Lower leg skin (tissue), 4 donors: ENCODE measurements around the gene REEP6. TPM values are rescaled to one million over a fixed set of nuclear protein-coding genes. Genes with fewer than 3 reads are reported as not detected.

ENCODE experiments used
- total RNA-seq, 4 donors: library from RNA; depleted of rRNA; stranded (reverse); fragments of >200 nt; gene quantifications; one replicate each; pipeline ENCODE4 v1.1.0, GENCODE V29; 2016

The REEP6 gene
- total RNA-seq, 4 donors from 2014 or later: 6.3 to 8.8 (median 6.6) TPM

Other genes starting within 250 kb of the REEP6 start
- 100 to 1,000 TPM; 121 to 198 (median 146) TPM for gene ATP5F1D, start 249.4 kb upstream of the REEP6 start, total RNA-seq
- gene MIDN, start 242.6 kb upstream of the REEP6 start, total RNA-seq: 100 to 1,000 TPM in 1 of 4 donors, 10 to 100 TPM in 3; 59.7 to 119 (median 78.7) TPM
- 100 to 1,000 TPM; 496 to 546 (median 545) TPM for gene CIRBP, start 221.8 kb upstream of the REEP6 start, total RNA-seq
- 10 to 100 TPM; 66.3 to 74.1 (median 68.8) TPM for gene FAM174C, start 215.7 kb upstream of the REEP6 start, total RNA-seq
- not detected for gene EFNA2, start 205.3 kb upstream of the REEP6 start, total RNA-seq
- 100 to 1,000 TPM; 108 to 217 (median 128) TPM for gene NDUFS7, start 107.3 kb upstream of the REEP6 start, total RNA-seq
- 10 to 100 TPM; 33.8 to 72.0 (median 46.0) TPM for gene GAMT, start 89.6 kb upstream of the REEP6 start, total RNA-seq
- gene DAZAP1, start 83.6 kb upstream of the REEP6 start, total RNA-seq: 10 to 100 TPM; 28.6 to 60.5 (median 48.2) TPM
- gene RPS15, start 52.8 kb upstream of the REEP6 start, total RNA-seq: 1,000 to 10,000 TPM; 2,226 to 7,190 (median 4,396) TPM
- 1 to 10 TPM in 1 of 4 donors, under 1 TPM in 2, not detected in 1; 0.11 to 1.1 (median 0.23) TPM for gene APC2, start 41.1 kb upstream of the REEP6 start, total RNA-seq
- 10 to 100 TPM; 34.3 to 49.6 (median 45.7) TPM for gene C19orf25, start 12.0 kb upstream of the REEP6 start, total RNA-seq
- 1 to 10 TPM; 1.2 to 6.5 (median 2.9) TPM for gene PCSK4, start 831 bp upstream of the REEP6 start, total RNA-seq
- gene ADAMTSL5, start 21.8 kb downstream of the REEP6 start, total RNA-seq: 1 to 10 TPM in 3 of 4 donors, under 1 TPM in 1; 0.46 to 7.0 (median 4.6) TPM
- under 1 TPM in 2 of 4 donors, not detected in 2; 0.23 to 0.84 TPM for gene PLK5, start 32.9 kb downstream of the REEP6 start, total RNA-seq
- 10 to 100 TPM; 37.3 to 44.1 (median 42.2) TPM for gene MEX3D, start 77.1 kb downstream of the REEP6 start, total RNA-seq
- gene MBD3, start 101.7 kb downstream of the REEP6 start, total RNA-seq: 10 to 100 TPM; 51.7 to 85.7 (median 79.3) TPM
- 10 to 100 TPM; 24.8 to 71.8 (median 46.1) TPM for gene UQCR11, start 114.3 kb downstream of the REEP6 start, total RNA-seq
- gene TCF3, start 161.4 kb downstream of the REEP6 start, total RNA-seq: 100 to 1,000 TPM in 1 of 4 donors, 10 to 100 TPM in 3; 61.0 to 105 (median 69.0) TPM